Testis (tissue), 2 donors: ENCODE data around the gene NUAK1.

Experiments used
- CTCF ChIP-seq, 3 experiments: fragments of 450-650 bp in 2 of 3; fragments of 200-600 bp in 1 of 3; sonication (generic) in 1 of 3; IDR thresholded peaks; one replicate each; pipeline ENCODE4 v1.5.1; 2016 to 2019; ENCODE audit warnings: antibody characterized with exemption in 3 of 3, mild to moderate bottlenecking in 2 of 3, moderate library complexity in 1 of 3
- POLR2A ChIP-seq: fragments of 450-650 bp; IDR thresholded peaks from one replicate; pipeline ENCODE4 v1.6.1; 2017; ENCODE audit warnings: antibody characterized with exemption, mild to moderate bottlenecking, moderate library complexity

- TF ChIP-seq POLR2A (no peak), CTCF (IDR thresholded peaks at IDR 0.05) (no peak)
These were observed 29.4 kb downstream of the NUAK1 start for GRCh38 chr12:106109168-106109910.
